CD14-positive monocyte (primary cell): Measurements from ENCODE around the gene FOSB. TPM values are rescaled to one million over a fixed set of nuclear protein-coding genes. Genes with fewer than 3 reads are reported as not detected.

ENCODE experiments used
- DNase-seq, 3 donors: peaks; one replicate each; pipeline ENCODE4 v3.0.0-alpha.2; 2011 to 2022
- H2AFZ ChIP-seq: 2 replicates; pipeline ENCODE4 v1.6.0; 2012; ENCODE audit warnings: mild to moderate bottlenecking, low read depth, low read length, inconsistent platforms; ENCODE audit not compliant: insufficient read depth, poor library complexity, severe bottlenecking
- H3K27ac ChIP-seq, 2 donors: 1 replicate in 1 of 2; 2 replicates in 1 of 2; pipeline ENCODE4 v1.5.1; 2012 to 2013; ENCODE audit warnings: low read length in 2 of 2, control low read depth in 1 of 2, inconsistent platforms in 1 of 2, low read depth in 1 of 2, mild to moderate bottlenecking in 1 of 2
- H3K27me3 ChIP-seq, 2 donors: one replicate each; pipeline versions ENCODE4 v1.6.0 to v1.6.1; 2011 to 2013; ENCODE audit warnings: low read length in 2 of 2; ENCODE audit not compliant: control insufficient read depth in 2 of 2, insufficient read depth in 2 of 2
- H3K36me3 ChIP-seq, 2 donors: replicated peaks in 1 of 2; 1 replicate in 1 of 2; 2 replicates in 1 of 2; pipeline versions ENCODE4 v1.5.1 to v1.6.1; 2012 to 2013; ENCODE audit warnings: low read length in 2 of 2, control low read depth in 1 of 2, inconsistent platforms in 1 of 2, mild to moderate bottlenecking in 1 of 2; ENCODE audit not compliant: insufficient read depth in 2 of 2, control insufficient read depth in 1 of 2
- H3K4me1 ChIP-seq, 2 donors: 1 replicate in 1 of 2; 2 replicates in 1 of 2; pipeline versions ENCODE4 v1.5.1 to v1.6.1; 2012 to 2013; ENCODE audit warnings: low read length in 2 of 2, control low read depth in 1 of 2, inconsistent platforms in 1 of 2, mild to moderate bottlenecking in 1 of 2, moderate library complexity in 1 of 2; ENCODE audit not compliant: insufficient read depth in 2 of 2, control insufficient read depth in 1 of 2
- H3K4me2 ChIP-seq: replicated peaks from 2 replicates; pipeline ENCODE3; 2012; ENCODE audit warnings: low read length, moderate library complexity, mild to moderate bottlenecking; ENCODE audit not compliant: poor library complexity, severe bottlenecking; ENCODE audit errors: extremely low read depth
- H3K4me3 ChIP-seq, 3 experiments: fragments of 200-600 bp in 1 of 3; sonication (generic) in 1 of 3; replicated peaks in 1 of 3; 1 replicate in 2 of 3; 2 replicates in 1 of 3; pipeline ENCODE4 v1.5.1; 2011 to 2013; ENCODE audit warnings: low read length in 3 of 3, mild to moderate bottlenecking in 3 of 3, control low read depth in 2 of 3, low read depth in 2 of 3, inconsistent platforms in 1 of 3, moderate library complexity in 1 of 3
- H3K79me2 ChIP-seq: 2 replicates; pipeline ENCODE4 v1.6.0; 2012; ENCODE audit warnings: mild to moderate bottlenecking, control low read depth, inconsistent platforms, low read length, moderate library complexity; ENCODE audit not compliant: insufficient read depth
- H3K9ac ChIP-seq: 2 replicates; pipeline ENCODE4 v1.6.0; 2017; ENCODE audit warnings: low read length, mild to moderate bottlenecking; ENCODE audit not compliant: insufficient read depth, poor library complexity, severe bottlenecking
- H3K9me3 ChIP-seq, 2 donors: replicated peaks in 1 of 2; 1 replicate in 1 of 2; 2 replicates in 1 of 2; pipeline versions ENCODE4 v1.5.1 to v1.6.1; 2012 to 2013; ENCODE audit warnings: low read length in 2 of 2, control low read depth in 1 of 2; ENCODE audit not compliant: control insufficient read depth in 1 of 2, insufficient read depth in 1 of 2
- H4K20me1 ChIP-seq: 2 replicates; pipeline ENCODE4 v1.6.0; 2012; ENCODE audit warnings: mild to moderate bottlenecking, low read length, control low read depth, moderate library complexity; ENCODE audit not compliant: insufficient read depth
- H3K27ac Mint-ChIP-seq, 7 donors: one replicate each; pipeline ENCODE4 v1.8.0; 2020; ENCODE audit warnings: mild to moderate bottlenecking in 7 of 7, mixed read lengths in 7 of 7, moderate library complexity in 6 of 7, inconsistent platforms in 2 of 7
- H3K27me3 Mint-ChIP-seq, 3 donors: one replicate each; pipeline ENCODE4 v1.8.0; 2021 to 2022; ENCODE audit warnings: low read depth in 3 of 3, mild to moderate bottlenecking in 3 of 3, mixed read lengths in 3 of 3, moderate library complexity in 3 of 3, inconsistent platforms in 1 of 3
- H3K36me3 Mint-ChIP-seq, 2 donors: one replicate each; pipeline ENCODE4 v1.8.0; 2020; ENCODE audit warnings: mixed read lengths in 2 of 2, inconsistent platforms in 1 of 2, mild to moderate bottlenecking in 1 of 2
- H3K4me1 Mint-ChIP-seq: one replicate; pipeline ENCODE4 v1.8.0; 2020; ENCODE audit warnings: mild to moderate bottlenecking, mixed read lengths
- H3K4me3 Mint-ChIP-seq, 2 donors: one replicate each; pipeline ENCODE4 v1.8.0; 2020; ENCODE audit warnings: mild to moderate bottlenecking in 2 of 2, mixed read lengths in 2 of 2, moderate library complexity in 1 of 2
- H3K9me3 Mint-ChIP-seq, 7 donors: one replicate each; pipeline ENCODE4 v1.8.0; 2020 to 2022; ENCODE audit warnings: mixed read lengths in 7 of 7, mild to moderate bottlenecking in 6 of 7, moderate library complexity in 6 of 7, inconsistent platforms in 2 of 7
- WGBS: methylation state at CpG from one replicate; pipeline ENCODE4 v1.1.5; 2013; ENCODE audit warnings: missing lambda C conversion rate; ENCODE audit not compliant: insufficient coverage; 5-methylcytosine and 5-hydroxymethylcytosine counted together
- intact Hi-C, 2 donors: fragments of 100-400 bp; cut with micrococcal nuclease; formaldehyde crosslinking; loops; one replicate each; pipeline versions ENCODE4 v1.15.0 to v1.15.1; 2023
- polyA plus RNA-seq, 3 donors: library from polyadenylated mRNA; depleted of rRNA in 1 of 3; unstranded in 2 of 3; stranded (reverse) in 1 of 3; fragments of 300-500 nt in 2 of 3; fragments of >200 nt in 1 of 3; fragmentation: Illumina TruSeq in 2 of 3; gene quantifications; 1 replicate in 2 of 3; 2 replicates in 1 of 3; pipeline ENCODE4 v1.2.3, GENCODE V29; 2012 to 2021
- TF ChIP-seq, protein P1 (sequence below): fragments of 200-600 bp; IDR thresholded peaks from one replicate; pipeline ENCODE4 v1.8.0; 2022; ENCODE audit warnings: antibody characterized with exemption, mild to moderate bottlenecking

Gene FOSB
- polyA plus RNA-seq, 3 donors: 27.3 to 840 (median 28.2) TPM

DNA sequence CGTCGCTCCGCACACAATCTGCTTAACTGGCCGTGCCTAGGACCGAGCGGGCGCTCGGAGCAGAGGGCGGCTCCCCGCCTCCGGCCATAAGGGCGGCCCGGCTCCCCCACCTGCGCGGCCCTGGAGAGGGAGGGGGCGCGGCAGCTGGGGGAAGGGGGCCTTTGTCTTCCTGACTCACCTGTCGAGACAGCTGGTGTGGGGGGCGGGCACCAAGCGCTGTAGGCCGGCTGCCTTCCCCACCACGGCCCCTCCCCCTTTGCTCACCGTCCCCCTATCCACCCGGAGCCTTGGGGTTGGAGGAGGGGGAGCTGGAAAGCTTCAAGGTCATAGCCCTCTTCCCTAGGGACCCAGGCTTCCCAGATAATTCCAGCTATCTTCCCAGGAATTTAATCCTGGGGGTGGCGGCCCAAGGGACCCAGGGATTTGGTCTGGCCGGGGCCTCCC, 40.6 kb downstream of the FOSB start:
- no peaks in the 10 kb centered on the region for H3K9me3 Mint-ChIP-seq
- H3K4me1 ChIP-seq: peaks cover 60 to 76% of the 10 kb centered on the region in 2 donors

DNA sequence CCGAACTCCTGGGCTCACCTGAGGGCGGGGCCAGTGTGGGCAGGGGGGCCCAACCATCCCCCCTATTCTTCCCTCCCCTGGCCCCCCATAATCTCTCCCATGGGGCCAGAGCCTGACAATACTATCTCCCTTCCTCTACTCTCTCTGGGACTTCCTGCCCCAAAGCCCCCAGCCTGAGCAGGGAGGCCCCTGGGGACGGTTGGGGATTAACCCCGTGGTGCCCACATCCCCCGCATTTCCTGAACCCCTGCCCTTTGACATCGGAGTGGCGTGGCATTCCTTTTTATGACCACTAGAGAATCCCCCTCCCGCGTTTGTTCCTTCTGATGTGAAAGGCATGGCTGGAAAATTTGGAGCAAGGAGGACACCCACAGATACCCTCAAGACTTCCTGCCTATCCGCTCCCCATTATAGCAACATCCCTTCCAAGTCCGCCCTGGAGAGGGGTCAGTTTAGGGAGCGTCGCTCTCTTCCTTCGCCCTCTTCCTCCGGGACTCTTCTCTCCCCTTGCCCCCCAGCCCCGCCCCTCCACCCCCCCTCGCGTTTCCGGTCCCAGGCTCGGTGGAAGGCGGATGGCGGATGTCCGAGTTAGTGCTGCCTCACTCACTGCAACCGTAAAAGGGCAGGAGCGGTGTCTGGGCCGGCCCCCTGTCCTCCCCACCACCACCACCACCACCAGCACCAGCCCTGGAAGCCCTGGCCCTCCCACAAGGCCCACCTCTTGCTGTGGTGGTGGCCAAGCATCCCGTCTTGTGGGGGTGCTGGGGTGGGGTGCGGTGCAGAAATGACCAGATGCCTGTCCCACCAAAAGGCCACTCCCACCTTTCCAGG, 41.3 kb downstream of the FOSB start:
- WGBS: 0% methylated on average over 8 of the region's 28 CpGs
- Histone ChIP-seq H3K9ac (peak overlapping the region; percentile 88), H3K4me2 (peak overlapping the region; percentile 100), H3K4me1 (peaks cover 63 to 76% of the 10 kb centered on the region in 2 donors), H3K9me3 (no peaks in the 10 kb centered on the region), H3K4me3 (peak overlapping the region; percentile 80 to 100 (median 91)), H3K27me3 (no peaks in the 10 kb centered on the region), H3K36me3 (peaks cover under 1 to 20% of the 10 kb centered on the region in 2 donors), H3K27ac (peak overlapping the region; percentile 96 to 99), H2AFZ (no peak overlapping the region), H3K79me2 (peaks cover 72% of the 10 kb centered on the region), H4K20me1 (peaks cover 68% of the 10 kb centered on the region)
- Mint-ChIP-seq H3K36me3 (peaks cover 29 to 46% of the 10 kb centered on the region in 2 donors), H3K27ac (peak overlapping the region; percentile 85 to 97 (median 94)), H3K27me3 (no peaks in the 10 kb centered on the region), H3K4me3 (peak overlapping the region; percentile 98 to 99), H3K9me3 (no peaks in the 10 kb centered on the region), H3K4me1 (peaks cover 67% of the 10 kb centered on the region)
- DNase-seq: peak; percentile 61 to 67 (median 64)
- intact Hi-C loops: loop anchor here in 1 of 2 donors (5.0 kb wide), 1 partner anchor 73 kb away; the partner anchor contains the start of gene OPA3
- TF ChIP-seq, protein P1, sequence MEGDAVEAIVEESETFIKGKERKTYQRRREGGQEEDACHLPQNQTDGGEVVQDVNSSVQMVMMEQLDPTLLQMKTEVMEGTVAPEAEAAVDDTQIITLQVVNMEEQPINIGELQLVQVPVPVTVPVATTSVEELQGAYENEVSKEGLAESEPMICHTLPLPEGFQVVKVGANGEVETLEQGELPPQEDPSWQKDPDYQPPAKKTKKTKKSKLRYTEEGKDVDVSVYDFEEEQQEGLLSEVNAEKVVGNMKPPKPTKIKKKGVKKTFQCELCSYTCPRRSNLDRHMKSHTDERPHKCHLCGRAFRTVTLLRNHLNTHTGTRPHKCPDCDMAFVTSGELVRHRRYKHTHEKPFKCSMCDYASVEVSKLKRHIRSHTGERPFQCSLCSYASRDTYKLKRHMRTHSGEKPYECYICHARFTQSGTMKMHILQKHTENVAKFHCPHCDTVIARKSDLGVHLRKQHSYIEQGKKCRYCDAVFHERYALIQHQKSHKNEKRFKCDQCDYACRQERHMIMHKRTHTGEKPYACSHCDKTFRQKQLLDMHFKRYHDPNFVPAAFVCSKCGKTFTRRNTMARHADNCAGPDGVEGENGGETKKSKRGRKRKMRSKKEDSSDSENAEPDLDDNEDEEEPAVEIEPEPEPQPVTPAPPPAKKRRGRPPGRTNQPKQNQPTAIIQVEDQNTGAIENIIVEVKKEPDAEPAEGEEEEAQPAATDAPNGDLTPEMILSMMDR: no peak

More for the DNA sequence above, 40.6 kb downstream of the FOSB start:
- Histone ChIP-seq H4K20me1 (peaks cover 62% of the 10 kb centered on the region), H3K36me3 (peaks cover 0 to 16% of the 10 kb centered on the region in 2 donors), H2AFZ (no peak overlapping the region), H3K4me3 (peak overlapping the region; percentile 80 to 100 (median 91)), H3K9ac (peak overlapping the region; percentile 88), H3K27me3 (no peaks in the 10 kb centered on the region), H3K4me2 (peak overlapping the region; percentile 100), H3K27ac (peak overlapping the region; percentile 96 to 99), H3K79me2 (peaks cover 66% of the 10 kb centered on the region), H3K9me3 (no peaks in the 10 kb centered on the region)
- intact Hi-C loops: loop anchor here in 1 of 2 donors (5.0 kb wide), 1 partner anchor 74 kb away; the partner anchor contains the start of gene OPA3
- peak in 1 of 3 donors; percentile 14 for DNase-seq
- WGBS: 0% methylated on average over 2 of the region's 26 CpGs
- Mint-ChIP-seq H3K27ac (peak overlapping the region; percentile 87 to 97 (median 94)), H3K4me3 (peak overlapping the region; percentile 98 to 99), H3K4me1 (peaks cover 64% of the 10 kb centered on the region), H3K36me3 (peaks cover 24 to 41% of the 10 kb centered on the region in 2 donors), H3K27me3 (no peaks in the 10 kb centered on the region)
- TF ChIP-seq, protein P1: no peak
